Dedifferentiated amniotic fluid mesenchymal stem cell (primary cell): ENCODE data around the gene MIB2.

Experiments
- DNase-seq: peaks from one replicate; pipeline ENCODE4 v3.0.0-alpha.2; 2016; ENCODE audit errors: extremely low spot score

Gene MIB2

GRCh38 chr1:1614204-1614953 is 921 bp upstream of the MIB2 start:
- no peak for DNase-seq

GRCh38 chr1:1614954-1615255 is 395 bp upstream of the MIB2 start:
- no peak for DNase-seq

- no peak for DNase-seq
These were observed 918 bp downstream of the MIB2 start for GRCh38 chr1:1616045-1616790.

- no peak for DNase-seq
These were observed 1.5 kb downstream of the MIB2 start for GRCh38 chr1:1616838-1617237.

GRCh38 chr1:1617516-1617915 is 2.2 kb downstream of the MIB2 start:
- no peak for DNase-seq

- no peak for DNase-seq
These were observed 2.6 kb downstream of the MIB2 start for GRCh38 chr1:1617925-1618324.

- no peak for DNase-seq
These were observed 3.2 kb downstream of the MIB2 start for GRCh38 chr1:1618396-1619068.

- DNase-seq, result no peak
These were observed 4.6 kb downstream of the MIB2 start for GRCh38 chr1:1619917-1620361.

- DNase-seq, result no peak
These were observed 5.3 kb downstream of the MIB2 start for GRCh38 chr1:1620433-1621139.

- DNase-seq, result no peak
These were observed 6.1 kb downstream of the MIB2 start for GRCh38 chr1:1621173-1622009.

GRCh38 chr1:1622010-1622787 is 6.9 kb downstream of the MIB2 start:
- DNase-seq, result no peak

- DNase-seq, result no peak
These were observed 7.4 kb downstream of the MIB2 start for GRCh38 chr1:1622788-1623094.

GRCh38 chr1:1623181-1623630 is 7.9 kb downstream of the MIB2 start:
- DNase-seq, result no peak

GRCh38 chr1:1623631-1624442 is 8.5 kb downstream of the MIB2 start:
- DNase-seq, result no peak

- no peak for DNase-seq
These were observed 9.4 kb downstream of the MIB2 start for GRCh38 chr1:1624443-1625403.

- no peak for DNase-seq
These were observed 10.1 kb downstream of the MIB2 start for GRCh38 chr1:1625404-1625775.

GRCh38 chr1:1625824-1626206 is 10.5 kb downstream of the MIB2 start:
- DNase-seq, result no peak

GRCh38 chr1:1626207-1627141 is 11.2 kb downstream of the MIB2 start:
- no peak for DNase-seq
